Measurements from ENCODE around the gene PPP2R2C. TPM values are rescaled to one million over a fixed set of nuclear protein-coding genes. Genes with fewer than 3 reads are reported as not detected.

The PPP2R2C gene
- polyA plus RNA-seq, 1 of the 3 experiments (the other 2 are of a cell fraction): 0.21 TPM

DNA sequence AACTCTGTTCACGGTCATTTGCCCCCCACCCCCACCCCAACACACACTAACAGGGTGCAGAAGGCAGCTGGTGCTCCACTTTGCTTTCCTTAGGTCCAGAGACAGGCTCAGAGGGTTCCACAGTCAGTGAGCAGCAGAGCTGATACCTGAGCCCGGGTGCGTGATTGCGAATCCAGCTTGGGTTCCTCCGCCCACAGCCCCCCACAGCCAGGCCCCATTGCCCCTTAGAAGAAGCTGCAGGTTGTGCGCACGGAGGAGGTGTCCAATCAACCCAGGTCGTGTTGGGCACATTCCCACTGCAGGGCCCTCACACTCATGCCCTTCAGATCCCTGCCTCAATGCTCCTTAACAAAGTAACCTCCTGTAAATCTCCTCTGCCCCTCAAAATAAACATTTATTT is 117.8 kb downstream of the PPP2R2C start:
- DNase-seq: no peak
- ChIA-PET CTCF (interaction anchor here (1.1 to 1.2 kb wide), 2 partner anchors 22 to 23 kb away, joined by 4 to 6 read pairs; no protein-coding TSS in a partner anchor), POLR2A (no interaction called here)
- H3K9me2 ChIP-seq: no peaks in the 10 kb centered on the region
- no peaks in the 10 kb centered on the region for H3K9me3 ChIP-seq
- no peak overlapping the region for H3K4me3 ChIP-seq (ENCODE audit: low read depth in 2 of 2, low read length in 1 of 2)
- no peaks in the 10 kb centered on the region for H3F3A ChIP-seq (replicated peaks; ENCODE audit: insufficient read depth)
- H3K27me3 ChIP-seq (ENCODE audit: insufficient read depth): no peaks in the 10 kb centered on the region
- no peak overlapping the region for H2AFZ ChIP-seq (ENCODE audit: low read depth)
- H3K36me3 ChIP-seq (replicated peaks in 1 of 2; ENCODE audit: control insufficient read depth in 1 of 2, insufficient read depth in 2 of 2, low read length in 1 of 2): no peaks in the 10 kb centered on the region
- H3K9ac ChIP-seq: no peak overlapping the region
- TF ChIP-seq GATA2 (CRISPR knock-in tag; IDR thresholded peaks at IDR 0.05) (no peak), MEF2A (IDR thresholded peaks at IDR 0.05; ENCODE audit: borderline replicate concordance, low read depth) (no peak), YY1 (IDR thresholded peaks at IDR 0.05; ENCODE audit: low read depth) (no peak), USF1 (IDR thresholded peaks at IDR 0.05; ENCODE audit: borderline replicate concordance, low read depth) (no peak)
- 34% methylated on average over 6 of the region's 8 CpGs for WGBS (ENCODE audit: low lambda C conversion rate)
- H3K79me2 ChIP-seq (ENCODE audit: insufficient read depth): no peaks in the 10 kb centered on the region
- H4K20me1 ChIP-seq (ENCODE audit: insufficient read depth): no peaks in the 10 kb centered on the region
- no peak overlapping the region for H3K4me2 ChIP-seq
- no peak overlapping the region for H3K27ac ChIP-seq (ENCODE audit: low read depth in 2 of 2, low read length in 1 of 2)
- H3K4me1 ChIP-seq (ENCODE audit: control insufficient read depth in 1 of 2, insufficient read depth in 2 of 2, low read depth in 1 of 2, low read length in 1 of 2): no peaks in the 10 kb centered on the region; a peak in 2 of 4 replicates

GRCh38 chr4:6354119-6354518 is 118.3 kb downstream of the PPP2R2C start:
- Histone ChIP-seq H3K4me1 (ENCODE audit: control insufficient read depth in 1 of 2, insufficient read depth in 2 of 2, low read depth in 1 of 2, low read length in 1 of 2) (no peaks in the 10 kb centered on the region; a peak in 1 of 4 replicates), H3K27me3 (ENCODE audit: insufficient read depth) (no peaks in the 10 kb centered on the region), H3F3A (replicated peaks; ENCODE audit: insufficient read depth) (no peaks in the 10 kb centered on the region), H3K36me3 (replicated peaks in 1 of 2; ENCODE audit: control insufficient read depth in 1 of 2, insufficient read depth in 2 of 2, low read length in 1 of 2) (no peaks in the 10 kb centered on the region), H3K9me2 (no peaks in the 10 kb centered on the region), H3K79me2 (ENCODE audit: insufficient read depth) (no peaks in the 10 kb centered on the region), H4K20me1 (ENCODE audit: insufficient read depth) (no peaks in the 10 kb centered on the region), H3K9ac (no peak overlapping the region), H3K9me3 (no peaks in the 10 kb centered on the region), H3K4me2 (no peak overlapping the region), H3K4me3 (ENCODE audit: low read depth in 2 of 2, low read length in 1 of 2) (no peak overlapping the region), H3K27ac (ENCODE audit: low read depth in 2 of 2, low read length in 1 of 2) (no peak overlapping the region), H2AFZ (ENCODE audit: low read depth) (no peak overlapping the region)
- ChIA-PET POLR2A (no interaction called here), CTCF (interaction anchor here (1.1 to 1.2 kb wide), 2 partner anchors 21 to 23 kb away, joined by 4 to 6 read pairs; no protein-coding TSS in a partner anchor)
- WGBS (ENCODE audit: low lambda C conversion rate): 66% methylated on average over 10 of the region's 15 CpGs
- no peak for DNase-seq
- TF ChIP-seq MAX (IDR thresholded peaks at IDR 0.05; ENCODE audit: low read depth) (no peak), ELF1 (IDR thresholded peaks at IDR 0.05) (no peak), SIN3A (IDR thresholded peaks at IDR 0.05; ENCODE audit: borderline replicate concordance, low read depth, low read length) (no peak), MXI1 (IDR thresholded peaks at IDR 0.05; ENCODE audit: low read depth, low read length) (no peak), FOXJ3 (CRISPR knock-in tag; IDR thresholded peaks at IDR 0.05) (no peak), FOSL2 (IDR thresholded peaks at IDR 0.05; ENCODE audit: borderline replicate concordance, low read depth) (no peak), FOXM1 (IDR thresholded peaks at IDR 0.05; ENCODE audit: low read depth) (no peak), RCOR1 (IDR thresholded peaks at IDR 0.05; ENCODE audit: low read length) (no peak)
- TF ChIP-seq, protein P1, sequence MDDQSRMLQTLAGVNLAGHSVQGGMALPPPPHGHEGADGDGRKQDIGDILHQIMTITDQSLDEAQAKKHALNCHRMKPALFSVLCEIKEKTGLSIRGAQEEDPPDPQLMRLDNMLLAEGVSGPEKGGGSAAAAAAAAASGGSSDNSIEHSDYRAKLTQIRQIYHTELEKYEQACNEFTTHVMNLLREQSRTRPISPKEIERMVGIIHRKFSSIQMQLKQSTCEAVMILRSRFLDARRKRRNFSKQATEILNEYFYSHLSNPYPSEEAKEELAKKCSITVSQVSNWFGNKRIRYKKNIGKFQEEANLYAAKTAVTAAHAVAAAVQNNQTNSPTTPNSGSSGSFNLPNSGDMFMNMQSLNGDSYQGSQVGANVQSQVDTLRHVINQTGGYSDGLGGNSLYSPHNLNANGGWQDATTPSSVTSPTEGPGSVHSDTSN (IDR thresholded peaks at IDR 0.05): no peak

Measured in SK-N-SH (cell line).